ENCODE measurements around the gene LRBA.

The LRBA gene

GRCh38 chr4:150431221-150431620 lies 583.9 kb downstream of the LRBA start:
- no peaks in the 10 kb centered on the region for H3K4me1 ChIP-seq (ENCODE audit: control insufficient read depth, low read length)
- H3K36me3 ChIP-seq (ENCODE audit: control insufficient read depth, low read length): no peaks in the 10 kb centered on the region
- H3F3A ChIP-seq (ENCODE audit: control insufficient read depth, insufficient read depth): no peaks in the 10 kb centered on the region
- no peaks in the 10 kb centered on the region for H3K9me3 ChIP-seq (ENCODE audit: control insufficient read depth, insufficient read depth, low read length)
- H3K4me3 ChIP-seq (ENCODE audit: low read length): no peak overlapping the region
- TF ChIP-seq EZH2phosphoT487 (IDR thresholded peaks at IDR 0.05; ENCODE audit: borderline replicate concordance, low read length) (no peak), CTCF (IDR thresholded peaks at IDR 0.05; ENCODE audit: low read depth, low read length, poor library complexity, severe bottlenecking) (no peak)
- H4K20me1 ChIP-seq (ENCODE audit: control insufficient read depth, insufficient read depth, low read depth, low read length): no peaks in the 10 kb centered on the region
- no peak overlapping the region for H3K4me2 ChIP-seq (ENCODE audit: low read length)
- no peaks in the 10 kb centered on the region for H3K9me2 ChIP-seq (replicated peaks; ENCODE audit: control insufficient read depth, low read length)
- H3K27me3 ChIP-seq (ENCODE audit: control insufficient read depth, low read length): no peaks in the 10 kb centered on the region
- no peaks in the 10 kb centered on the region for H3K79me2 ChIP-seq (ENCODE audit: control insufficient read depth, low read length)
- no peak overlapping the region for H3K27ac ChIP-seq (ENCODE audit: low read depth, low read length)

GRCh38 chr4:150425161-150425560 lies 589.9 kb downstream of the LRBA start:
- Histone ChIP-seq H4K20me1 (ENCODE audit: control insufficient read depth, insufficient read depth, low read depth, low read length) (no peaks in the 10 kb centered on the region), H3K4me2 (ENCODE audit: low read length) (no peak overlapping the region), H3K9me2 (replicated peaks; ENCODE audit: control insufficient read depth, low read length) (no peaks in the 10 kb centered on the region), H3K36me3 (ENCODE audit: control insufficient read depth, low read length) (no peaks in the 10 kb centered on the region), H3K4me3 (ENCODE audit: low read length) (no peak overlapping the region), H3K4me1 (ENCODE audit: control insufficient read depth, low read length) (no peaks in the 10 kb centered on the region), H3K79me2 (ENCODE audit: control insufficient read depth, low read length) (no peaks in the 10 kb centered on the region), H3K27ac (ENCODE audit: low read depth, low read length) (no peak overlapping the region), H3K9me3 (ENCODE audit: control insufficient read depth, insufficient read depth, low read length) (no peaks in the 10 kb centered on the region), H3K27me3 (ENCODE audit: control insufficient read depth, low read length) (no peaks in the 10 kb centered on the region), H3F3A (ENCODE audit: control insufficient read depth, insufficient read depth) (no peaks in the 10 kb centered on the region)
- TF ChIP-seq CTCF (IDR thresholded peaks at IDR 0.05; ENCODE audit: low read depth, low read length, poor library complexity, severe bottlenecking) (no peak), EZH2phosphoT487 (IDR thresholded peaks at IDR 0.05; ENCODE audit: borderline replicate concordance, low read length) (no peak)

- Histone ChIP-seq H3K36me3 (ENCODE audit: control insufficient read depth, low read length) (no peaks in the 10 kb centered on the region), H3K4me1 (ENCODE audit: control insufficient read depth, low read length) (no peaks in the 10 kb centered on the region), H3K27ac (ENCODE audit: low read depth, low read length) (no peak overlapping the region), H4K20me1 (ENCODE audit: control insufficient read depth, insufficient read depth, low read depth, low read length) (no peaks in the 10 kb centered on the region), H3K9me2 (replicated peaks; ENCODE audit: control insufficient read depth, low read length) (no peaks in the 10 kb centered on the region), H3K4me2 (ENCODE audit: low read length) (no peak overlapping the region), H3F3A (ENCODE audit: control insufficient read depth, insufficient read depth) (no peaks in the 10 kb centered on the region), H3K4me3 (ENCODE audit: low read length) (no peak overlapping the region), H3K27me3 (ENCODE audit: control insufficient read depth, low read length) (no peaks in the 10 kb centered on the region), H3K79me2 (ENCODE audit: control insufficient read depth, low read length) (no peaks in the 10 kb centered on the region), H3K9me3 (ENCODE audit: control insufficient read depth, insufficient read depth, low read length) (no peaks in the 10 kb centered on the region)
- TF ChIP-seq EZH2phosphoT487 (IDR thresholded peaks at IDR 0.05; ENCODE audit: borderline replicate concordance, low read length) (no peak), CTCF (IDR thresholded peaks at IDR 0.05; ENCODE audit: low read depth, low read length, poor library complexity, severe bottlenecking) (no peak)
These were observed 591.6 kb downstream of the LRBA start for GRCh38 chr4:150423503-150423902.

GRCh38 chr4:150423074-150423473 lies 592.0 kb downstream of the LRBA start:
- Histone ChIP-seq H3K27ac (ENCODE audit: low read depth, low read length) (no peak overlapping the region), H3K4me1 (ENCODE audit: control insufficient read depth, low read length) (no peaks in the 10 kb centered on the region), H3K79me2 (ENCODE audit: control insufficient read depth, low read length) (no peaks in the 10 kb centered on the region), H3K9me2 (replicated peaks; ENCODE audit: control insufficient read depth, low read length) (no peaks in the 10 kb centered on the region), H3F3A (ENCODE audit: control insufficient read depth, insufficient read depth) (no peaks in the 10 kb centered on the region), H3K4me3 (ENCODE audit: low read length) (no peak overlapping the region), H3K27me3 (ENCODE audit: control insufficient read depth, low read length) (no peaks in the 10 kb centered on the region), H4K20me1 (ENCODE audit: control insufficient read depth, insufficient read depth, low read depth, low read length) (no peaks in the 10 kb centered on the region), H3K36me3 (ENCODE audit: control insufficient read depth, low read length) (no peaks in the 10 kb centered on the region), H3K4me2 (ENCODE audit: low read length) (no peak overlapping the region), H3K9me3 (ENCODE audit: control insufficient read depth, insufficient read depth, low read length) (no peaks in the 10 kb centered on the region)
- TF ChIP-seq EZH2phosphoT487 (IDR thresholded peaks at IDR 0.05; ENCODE audit: borderline replicate concordance, low read length) (no peak), CTCF (IDR thresholded peaks at IDR 0.05; ENCODE audit: low read depth, low read length, poor library complexity, severe bottlenecking) (no peak)
